Measurements from ENCODE around the gene KIAA1614. TPM values are rescaled to one million over a fixed set of nuclear protein-coding genes. Genes with fewer than 3 reads are reported as not detected.

KIAA1614 gene
- total RNA-seq, 1 donor, result 10.6 TPM

DNA sequence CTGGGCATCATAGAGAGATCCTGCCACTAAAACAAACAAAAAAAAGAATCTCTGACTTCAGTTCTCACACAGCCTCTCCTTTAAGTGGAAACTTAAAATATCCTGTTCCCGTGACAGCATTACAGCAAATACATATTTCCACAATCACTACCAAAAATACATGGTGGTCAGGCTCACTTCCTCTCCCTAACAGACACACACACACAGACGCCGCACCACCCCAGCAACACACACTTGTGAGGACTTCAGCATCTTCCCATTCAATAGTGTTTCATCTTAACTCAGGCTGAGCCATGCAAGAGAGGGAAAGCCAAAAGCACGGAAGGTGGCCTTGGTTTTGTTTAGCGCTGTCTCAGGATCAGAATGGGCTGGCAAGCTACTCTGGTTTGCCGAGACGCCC, 21.9 kb downstream of the KIAA1614 start:
- no peak for DNase-seq (ENCODE audit: low read depth)
- no peak overlapping the region for H3K4me3 ChIP-seq (ENCODE audit: low read depth, low read length)
- no peak for TF ChIP-seq CTCF (IDR thresholded peaks at IDR 0.05; ENCODE audit: insufficient read depth, low read length)

DNA sequence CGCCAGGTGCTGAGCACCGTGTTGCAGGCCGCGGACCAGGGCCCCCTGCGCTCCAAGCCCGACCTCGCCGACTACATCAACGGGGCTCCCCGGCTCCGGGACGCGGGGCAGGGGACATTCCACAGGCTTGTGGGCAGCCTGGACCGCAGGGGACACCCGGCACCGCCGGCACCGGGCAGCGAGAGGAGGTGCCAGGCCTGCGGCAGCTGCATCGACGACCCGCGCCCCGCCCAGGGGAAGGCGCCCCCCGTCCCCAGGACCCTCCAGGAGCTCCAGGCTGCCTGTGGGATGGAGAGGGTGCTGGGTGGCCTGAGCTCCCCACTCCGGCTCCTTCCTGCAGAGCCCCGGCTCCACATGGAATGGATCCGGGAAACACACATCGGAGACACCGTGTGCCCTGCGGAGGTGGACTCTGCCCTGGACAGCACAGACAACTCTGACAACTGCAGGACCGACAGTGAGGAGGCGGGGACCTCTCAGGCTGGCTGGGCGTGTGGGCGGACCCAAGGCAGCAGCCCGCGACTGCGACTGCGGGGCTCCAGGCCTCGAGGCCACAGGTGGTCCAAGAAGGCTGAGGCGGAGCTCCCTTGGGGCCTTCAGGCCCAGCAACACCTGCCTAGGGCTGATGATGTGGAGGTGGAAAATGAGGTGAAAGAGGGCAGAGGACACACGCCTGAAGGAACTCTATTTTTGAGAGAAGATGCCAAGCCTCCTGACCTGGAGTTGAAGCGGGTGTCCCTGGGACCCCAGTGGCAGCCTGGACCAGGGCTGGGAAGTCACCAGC, 22.8 kb downstream of the KIAA1614 start:
- no peak overlapping the region for H3K4me3 ChIP-seq (ENCODE audit: low read depth, low read length)
- no peak for DNase-seq (ENCODE audit: low read depth)
- TF ChIP-seq CTCF (IDR thresholded peaks at IDR 0.05; ENCODE audit: insufficient read depth, low read length), result no peak

GRCh38 chr1:180936110-180937011, 23.7 kb downstream of the KIAA1614 start:
- TF ChIP-seq CTCF (IDR thresholded peaks at IDR 0.05; ENCODE audit: insufficient read depth, low read length), result no peak
- DNase-seq (ENCODE audit: low read depth), result no peak
- H3K4me3 ChIP-seq (ENCODE audit: low read depth, low read length), result no peak overlapping the region

- no peak for TF ChIP-seq CTCF (IDR thresholded peaks at IDR 0.05; ENCODE audit: insufficient read depth, low read length)
Measured at GRCh38 chr1:180937012-180937372, 24.3 kb downstream of the KIAA1614 start.

GRCh38 chr1:180937624-180938225, 25.0 kb downstream of the KIAA1614 start:
- no peak for TF ChIP-seq CTCF (IDR thresholded peaks at IDR 0.05; ENCODE audit: insufficient read depth, low read length)
- H3K4me3 ChIP-seq (ENCODE audit: low read depth, low read length), result no peak overlapping the region
- DNase-seq (ENCODE audit: low read depth), result no peak

More at GRCh38 chr1:180937012-180937372, 24.3 kb downstream of the KIAA1614 start:
- no peak for DNase-seq (ENCODE audit: low read depth)
- no peak overlapping the region for H3K4me3 ChIP-seq (ENCODE audit: low read depth, low read length)

GRCh38 chr1:180939073-180939710, 26.5 kb downstream of the KIAA1614 start:
- TF ChIP-seq CTCF (IDR thresholded peaks at IDR 0.05; ENCODE audit: insufficient read depth, low read length), result no peak
- H3K4me3 ChIP-seq (ENCODE audit: low read depth, low read length), result no peak overlapping the region
- DNase-seq (ENCODE audit: low read depth), result no peak
